A549 (cell line): ENCODE measurements around the gene AP4E1. TPM values are rescaled to one million over a fixed set of nuclear protein-coding genes. Genes with fewer than 3 reads are reported as not detected.

Source experiments
- ATAC-seq, 2 experiments: fragments of 200-7000 bp in 1 of 2; fragments of >200 bp in 1 of 2; cut with Nextera tagmentation in 1 of 2; cut with Tn5 transposase in 1 of 2; 3 replicates each; pipeline versions ENCODE4 v1.8.0 to v1.9.1; 2018 to 2020; ENCODE audit warnings: mild to moderate bottlenecking in 1 of 2, moderate library complexity in 1 of 2
- CTCF ChIA-PET: fragments of 300-600 bp; sonication (Branson Sonifier 250); formaldehyde crosslinking; extraction: SDS; loops from one replicate; lab custom pipeline; 2021; ENCODE audit warnings: antibody characterized with exemption, inconsistent platforms; lab: Yijun Ruan, JAX
- POLR2A ChIA-PET: fragments of 350-600 bp; formaldehyde crosslinking; extraction: SDS; loops from one replicate; lab custom pipeline; 2021; ENCODE audit warnings: antibody characterized with exemption, inconsistent platforms; lab: Yijun Ruan, JAX
- DNase-seq, 2 experiments: peaks; one replicate each; pipeline versions ENCODE4 v3.0.0 to v3.0.0-alpha.2; 2011 to 2016; ENCODE audit warnings: low read depth in 1 of 2, low spot score in 1 of 2
- FAIRE-seq: peaks from 2 replicates; lab custom pipeline; 2011; peaks lifted over from hg19 to GRCh38; lab: Jason Lieb, UNC
- H3K27ac ChIP-seq, 2 experiments: fragments of >200 bp; sonication (Bioruptor Twin); formaldehyde crosslinking; 3 replicates each; pipeline ENCODE4 v1.5.1; 2016 to 2017
- H3K4me1 ChIP-seq: fragments of >200 bp; sonication (Bioruptor Twin); formaldehyde crosslinking; 3 replicates; pipeline ENCODE4 v1.6.1; 2016
- H3K4me2 ChIP-seq: fragments of >200 bp; sonication (Bioruptor Twin); formaldehyde crosslinking; 3 replicates; pipeline ENCODE4 v1.6.1; 2016
- H3K4me3 ChIP-seq: fragments of >200 bp; sonication (Bioruptor Twin); formaldehyde crosslinking; 3 replicates; pipeline ENCODE4 v1.5.1; 2016
- H3K9me3 ChIP-seq: fragments of >200 bp; sonication (Bioruptor Twin); formaldehyde crosslinking; 3 replicates; pipeline ENCODE4 v1.6.1; 2016
- CBX2 ChIP-seq: fragments of 200-600 bp; sonication (generic); IDR thresholded peaks from 2 replicates; pipeline ENCODE4 v1.6.1; 2016; ENCODE audit warnings: low read depth, mild to moderate bottlenecking, borderline replicate concordance
- CEBPB ChIP-seq, 2 experiments: fragments of >200 bp in 1 of 2; sonication (Bioruptor Twin) in 1 of 2; formaldehyde crosslinking in 1 of 2; IDR thresholded peaks; 2 replicates each; pipeline ENCODE4 v1.6.1; 2012 to 2016
- CHD2 ChIP-seq: fragments of 150-350 bp; IDR thresholded peaks from 2 replicates; pipeline ENCODE4 v1.6.1; 2014; ENCODE audit warnings: low read length; ENCODE audit not compliant: partially characterized antibody
- EHF ChIP-seq: fragments of 250-450 bp; sonication (Bioruptor Pico); IDR thresholded peaks from 2 replicates; pipeline ENCODE4 v1.5.0; 2020; ENCODE audit warnings: mild to moderate bottlenecking
- EHMT2 ChIP-seq: fragments of 200-600 bp; sonication (generic); IDR thresholded peaks from 2 replicates; pipeline ENCODE4 v1.6.1; 2016; ENCODE audit warnings: antibody characterized with exemption, low read depth, mild to moderate bottlenecking, moderate library complexity
- EP300 ChIP-seq, 2 experiments: fragments of >200 bp; sonication (Bioruptor Twin); formaldehyde crosslinking; IDR thresholded peaks; 2 replicates in 1 of 2; 3 replicates in 1 of 2; pipeline ENCODE4 v1.6.1; 2016 to 2017
- FOSB ChIP-seq: fragments of 250-450 bp; sonication (Bioruptor Pico); IDR thresholded peaks from 2 replicates; pipeline ENCODE4 v1.5.0; 2020; ENCODE audit warnings: mild to moderate bottlenecking, moderate library complexity
- FOSL2 ChIP-seq, 2 experiments: fragments of 450-650 bp in 1 of 2; fragments of >200 bp in 1 of 2; sonication (Bioruptor Twin) in 1 of 2; formaldehyde crosslinking; IDR thresholded peaks; 2 replicates each; pipeline versions ENCODE4 v1.5.0 to v1.6.1; 2016 to 2020; ENCODE audit warnings: mild to moderate bottlenecking in 1 of 2, moderate library complexity in 1 of 2
- FOXS1 ChIP-seq: fragments of 250-450 bp; sonication (Bioruptor Pico); IDR thresholded peaks from 2 replicates; pipeline ENCODE4 v1.5.0; 2020; ENCODE audit warnings: mild to moderate bottlenecking, moderate library complexity
- HEYL ChIP-seq: fragments of 250-450 bp; sonication (Bioruptor Pico); IDR thresholded peaks from 2 replicates; pipeline ENCODE4 v1.8.0; 2021; ENCODE audit warnings: mild to moderate bottlenecking, moderate library complexity
- HOXA7 ChIP-seq: fragments of 250-450 bp; sonication (Bioruptor Pico); IDR thresholded peaks from 2 replicates; pipeline ENCODE4 v1.5.0; 2020; ENCODE audit warnings: mild to moderate bottlenecking, moderate library complexity
- HOXB5 ChIP-seq: fragments of 250-450 bp; sonication (Bioruptor Pico); IDR thresholded peaks from 2 replicates; pipeline ENCODE4 v1.5.0; 2020; ENCODE audit warnings: mild to moderate bottlenecking, moderate library complexity
- JUNB ChIP-seq: fragments of >200 bp; sonication (Bioruptor Twin); formaldehyde crosslinking; IDR thresholded peaks from 2 replicates; pipeline ENCODE4 v1.6.1; 2016
- KDM5A ChIP-seq: fragments of 200-600 bp; sonication (generic); IDR thresholded peaks from 2 replicates; pipeline ENCODE4 v1.6.1; 2016; ENCODE audit warnings: antibody characterized with exemption, mild to moderate bottlenecking
- MAFK ChIP-seq: fragments of 450-650 bp; IDR thresholded peaks from 2 replicates; pipeline ENCODE4 v1.6.1; 2014; ENCODE audit not compliant: partially characterized antibody
- MAZ ChIP-seq: fragments of 150-350 bp; IDR thresholded peaks from 2 replicates; pipeline ENCODE4 v1.6.1; 2014; ENCODE audit warnings: antibody characterized with exemption, low read depth, low read length, borderline replicate concordance
- MYC ChIP-seq: IDR thresholded peaks from 2 replicates; pipeline ENCODE4 v1.6.1; 2012; ENCODE audit warnings: mild to moderate bottlenecking, inconsistent platforms, low read length, improper control_type of control experiment, borderline replicate concordance
- NPAS2 ChIP-seq: fragments of 250-450 bp; sonication (Bioruptor Pico); IDR thresholded peaks from 2 replicates; pipeline ENCODE4 v1.8.0; 2022; ENCODE audit warnings: mild to moderate bottlenecking, moderate library complexity, borderline replicate concordance
- PHF8 ChIP-seq: fragments of 200-600 bp; sonication (generic); IDR thresholded peaks from 2 replicates; pipeline ENCODE4 v1.6.1; 2016; ENCODE audit warnings: low read depth, mild to moderate bottlenecking, antibody characterized with exemption, moderate library complexity, borderline replicate concordance
- RCOR1 ChIP-seq: fragments of 150-350 bp; IDR thresholded peaks from 2 replicates; pipeline ENCODE4 v1.6.1; 2014; ENCODE audit warnings: antibody characterized with exemption, low read length, low read depth
- SMC3 ChIP-seq: fragments of >200 bp; sonication (Bioruptor Twin); formaldehyde crosslinking; IDR thresholded peaks from 3 replicates; pipeline ENCODE4 v1.6.1; 2018; ENCODE audit warnings: inconsistent platforms
- TFCP2L1 ChIP-seq: fragments of 250-450 bp; sonication (Bioruptor Pico); IDR thresholded peaks from 2 replicates; pipeline ENCODE4 v1.5.0; 2021; ENCODE audit warnings: mild to moderate bottlenecking
- ZC3H11A ChIP-seq: fragments of 450-650 bp; IDR thresholded peaks from 2 replicates; pipeline ENCODE4 v1.6.1; 2014; ENCODE audit warnings: antibody characterized with exemption, mild to moderate bottlenecking
- ZNF302 ChIP-seq: fragments of 250-450 bp; sonication (Bioruptor Pico); IDR thresholded peaks from 2 replicates; pipeline ENCODE4 v1.9.0; 2021; ENCODE audit warnings: inconsistent platforms, mild to moderate bottlenecking, moderate library complexity
- ZSCAN20 ChIP-seq: fragments of 250-450 bp; sonication (Bioruptor Pico); IDR thresholded peaks from 2 replicates; pipeline ENCODE4 v1.8.0; 2022; ENCODE audit warnings: mild to moderate bottlenecking, moderate library complexity
- WGBS: methylation state at CpG from one replicate; pipeline ENCODE4 v1.1.6; 2017; ENCODE audit errors: missing lambda C conversion rate; 5-methylcytosine and 5-hydroxymethylcytosine counted together
- polyA plus RNA-seq, 4 experiments: library from polyadenylated mRNA; depleted of rRNA in 3 of 4; stranded (reverse); fragments of >200 nt; fragmentation: RNase III in 1 of 4; extraction: RNeasy Plus Mini Kit Qiagen cat#74134 plus additional on column Dnase treatment in 1 of 4; gene quantifications; 2 replicates in 3 of 4; 3 replicates in 1 of 4; pipeline ENCODE4 v1.2.3, GENCODE V29; 2011 to 2017
- TF ChIP-seq, protein P1 (sequence below): fragments of >200 bp; sonication (Bioruptor Twin); formaldehyde crosslinking; IDR thresholded peaks from 3 replicates; pipeline ENCODE4 v1.6.1; 2016
- TF ChIP-seq, protein P2 (sequence below): fragments of 450-650 bp; IDR thresholded peaks from 2 replicates; pipeline ENCODE4 v1.6.1; 2014; ENCODE audit warnings: antibody characterized with exemption

Gene AP4E1
- polyA plus RNA-seq, 2 of the 4 experiments (the other 2 are of a cell fraction) = 9.6 TPM

DNA sequence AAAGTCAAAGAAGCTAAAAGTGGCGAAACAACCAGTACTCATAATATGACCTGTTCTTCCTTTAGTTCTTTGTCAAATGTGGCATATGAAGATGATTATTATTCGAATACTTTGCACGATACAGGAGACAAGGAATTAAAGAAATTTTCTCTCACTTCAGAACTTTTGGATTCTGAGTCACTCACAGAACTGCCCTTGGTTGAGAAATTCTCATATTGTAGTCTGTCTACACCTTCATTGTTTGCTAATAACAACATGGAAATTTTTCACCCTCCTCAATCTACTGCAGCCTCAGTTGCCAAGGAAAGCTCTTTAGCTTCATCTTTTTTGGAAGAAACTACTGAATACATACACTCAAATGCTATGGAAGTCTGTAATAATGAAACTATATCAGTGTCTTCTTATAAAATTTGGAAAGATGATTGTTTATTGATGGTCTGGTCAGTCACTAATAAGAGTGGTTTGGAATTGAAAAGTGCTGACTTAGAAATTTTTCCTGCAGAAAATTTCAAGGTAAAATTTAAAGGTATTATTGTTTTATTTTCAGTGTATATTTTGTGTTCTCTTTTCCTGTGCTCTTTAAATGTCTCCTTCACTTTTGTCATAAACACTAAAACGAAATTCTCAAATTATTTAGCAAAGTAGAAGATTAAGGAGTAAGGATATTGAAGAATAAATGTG, 89.0 kb downstream of the AP4E1 start:
- ChIA-PET POLR2A (no interaction called here), CTCF (interaction anchor here (0.6 to 0.9 kb wide), 3 partner anchors 75 to 352 kb away, joined by 3 read pairs; no protein-coding TSS in a partner anchor)
- H3K4me3 ChIP-seq = no peak overlapping the region
- no peak overlapping the region for H3K4me2 ChIP-seq
- no peak for DNase-seq
- WGBS = 79% methylated on average over 4 of the region's 4 CpGs
- peak; percentile 92 for TF ChIP-seq MAFK
- TF ChIP-seq ZC3H11A = no peak
- TF ChIP-seq ZSCAN20 (CRISPR knock-in tag) = no peak
- TF ChIP-seq HOXB5 (CRISPR knock-in tag) = no peak
- H3K9me3 ChIP-seq = no peaks in the 10 kb centered on the region
- H3K27ac ChIP-seq = no peak overlapping the region
- no peak for ATAC-seq
- peak; percentile 61 for FAIRE-seq
- no peaks in the 10 kb centered on the region for H3K4me1 ChIP-seq

DNA sequence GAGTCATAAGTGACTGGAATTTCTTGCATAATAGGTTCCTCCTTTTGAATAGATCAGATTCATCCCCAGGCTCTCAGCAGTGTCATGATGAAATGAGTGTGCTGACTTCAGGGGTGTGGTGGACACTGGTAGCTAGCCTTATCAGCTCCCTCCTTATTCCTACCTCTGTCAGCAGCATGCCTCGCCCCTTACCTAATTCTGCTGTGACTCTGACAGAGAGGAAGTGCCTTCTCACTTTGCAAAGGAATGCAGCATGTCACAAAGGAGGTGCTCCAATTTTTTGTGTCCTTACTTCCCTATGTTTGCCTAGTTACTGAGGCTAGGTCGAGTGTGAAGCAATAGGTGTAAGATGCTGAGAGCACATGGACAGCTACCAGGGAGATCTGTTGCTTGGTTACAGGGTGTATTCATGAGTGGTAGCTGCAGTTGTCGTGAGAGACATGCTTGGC, 95.6 kb downstream of the AP4E1 start:
- 57% methylated on average over 3 of the region's 3 CpGs for WGBS
- peaks cover 10% of the 10 kb centered on the region; the same call in 2 of the 3 replicates for H3K4me1 ChIP-seq
- peak; percentile 84 to 95 for ATAC-seq
- H3K27ac ChIP-seq = no peak overlapping the region
- no peak overlapping the region for H3K4me3 ChIP-seq
- no peak overlapping the region for H3K4me2 ChIP-seq
- FAIRE-seq = no peak
- CTCF ChIA-PET = interaction anchor here (0.8 to 1.4 kb wide), 2 partner anchors 12 to 26 kb away, joined by 3 read pairs; no protein-coding TSS in a partner anchor
- POLR2A ChIA-PET = no interaction called here
- no peaks in the 10 kb centered on the region for H3K9me3 ChIP-seq
- peak in 1 of 2 experiments; percentile 60 for DNase-seq
- peak; percentile 7 to 25; a peak in 1 of 4 replicates for TF ChIP-seq CEBPB (IDR thresholded peaks at IDR 0.05)
- TF ChIP-seq EP300 (IDR thresholded peaks at IDR 0.05) = no peak
- TF ChIP-seq MYC = peak; percentile 49; the same call in 1 of the 2 replicates

DNA sequence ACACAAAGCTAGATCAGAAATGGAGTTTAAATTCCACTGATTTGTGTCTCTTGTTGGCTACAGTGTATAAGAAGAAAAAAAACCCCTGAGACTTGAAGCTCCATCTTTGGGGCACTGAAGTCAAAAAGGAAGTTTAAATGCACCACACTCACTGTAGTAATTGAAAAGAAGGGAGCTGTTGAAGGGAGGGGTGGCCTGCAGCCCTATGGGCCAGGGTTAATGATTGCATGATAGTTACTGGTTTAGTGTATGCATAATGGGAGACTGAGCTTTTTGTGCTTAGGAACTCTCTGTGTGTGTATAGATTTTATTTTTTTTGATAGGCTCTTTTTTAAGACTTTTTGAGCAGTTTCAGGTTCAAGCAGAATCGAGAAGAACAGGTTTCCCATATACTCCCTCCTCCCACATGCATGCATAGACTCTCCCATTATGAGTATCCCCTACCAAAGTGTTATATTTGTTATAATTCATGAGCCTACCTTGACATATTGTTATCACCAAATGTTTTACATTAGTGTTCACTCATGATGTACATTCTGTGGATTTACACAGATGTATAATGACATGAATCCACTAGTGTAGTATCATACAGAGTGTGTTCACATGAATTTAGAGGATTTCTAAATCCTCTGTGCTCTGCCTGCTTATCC, 98.0 kb downstream of the AP4E1 start:
- TF ChIP-seq ZNF302 (CRISPR knock-in tag) = no peak
- TF ChIP-seq EHF (CRISPR knock-in tag) = no peak
- no peak for TF ChIP-seq JUNB
- no peak for TF ChIP-seq HEYL (CRISPR knock-in tag)
- TF ChIP-seq RCOR1 = no peak
- no peak for TF ChIP-seq EHMT2
- no peak for TF ChIP-seq MAZ
- TF ChIP-seq FOSL2 (IDR thresholded peaks at IDR 0.05) = no peak
- no peak for TF ChIP-seq FOSL2 (CRISPR knock-in tag; IDR thresholded peaks at IDR 0.05)
- no peak for TF ChIP-seq KDM5A
- TF ChIP-seq FOSB (CRISPR knock-in tag) = no peak
- FAIRE-seq (no peak), ATAC-seq (no peak), DNase-seq (no peak)
- Histone ChIP-seq H3K27ac (no peak overlapping the region), H3K4me3 (no peak overlapping the region), H3K4me2 (no peak overlapping the region), H3K9me3 (no peaks in the 10 kb centered on the region), H3K4me1 (peaks cover 10% of the 10 kb centered on the region; the same call in 2 of the 3 replicates)
- 64% methylated on average over 1 of the region's 1 CpG for WGBS
- POLR2A ChIA-PET = no interaction called here
- CTCF ChIA-PET = interaction anchor here (1.2 kb wide), 1 partner anchor 11 kb away, joined by 6 read pairs; no protein-coding TSS in a partner anchor

DNA sequence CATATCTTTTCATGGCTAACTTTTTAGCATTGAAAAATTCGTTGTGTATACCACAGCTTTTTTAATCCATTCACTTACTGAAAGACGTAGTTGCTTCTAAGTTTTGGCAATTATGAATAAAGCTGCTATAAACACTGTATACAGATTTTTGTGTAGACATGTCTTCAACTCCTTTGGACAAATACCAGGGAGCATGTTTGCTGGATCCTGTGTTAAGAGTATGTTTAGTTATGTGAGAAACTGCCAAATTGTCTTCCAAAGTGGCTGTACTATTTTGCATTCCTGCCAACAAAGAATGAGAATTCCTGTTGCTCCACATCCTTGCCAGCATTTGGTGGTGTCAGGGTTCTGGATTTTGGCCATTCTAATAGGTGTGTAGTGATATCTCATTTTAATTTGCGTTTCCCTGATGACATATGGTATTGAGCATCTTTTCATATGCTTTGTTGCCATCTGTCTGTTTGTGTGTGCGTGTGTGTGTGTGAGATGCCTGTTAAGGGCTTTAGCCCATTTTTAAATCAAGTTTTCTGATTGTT, 98.7 kb downstream of the AP4E1 start:
- Histone ChIP-seq H3K9me3 (no peaks in the 10 kb centered on the region), H3K27ac (no peak overlapping the region), H3K4me1 (peaks cover 10% of the 10 kb centered on the region; the same call in 2 of the 3 replicates), H3K4me3 (no peak overlapping the region), H3K4me2 (no peak overlapping the region)
- CTCF ChIA-PET = no interaction called here
- WGBS = 76% methylated on average over 4 of the region's 4 CpGs
- POLR2A ChIA-PET = no interaction called here
- TF ChIP-seq JUNB (no peak), CBX2 (no peak), HOXA7 (CRISPR knock-in tag) (no peak), PHF8 (no peak), FOXS1 (CRISPR knock-in tag) (no peak), MAZ (no peak), ZSCAN20 (CRISPR knock-in tag) (no peak), CHD2 (no peak), TFCP2L1 (CRISPR knock-in tag) (no peak), SMC3 (no peak), RCOR1 (no peak), MAFK (no peak), ZNF302 (CRISPR knock-in tag) (no peak), NPAS2 (CRISPR knock-in tag) (no peak), FOSB (CRISPR knock-in tag) (no peak)
- TF ChIP-seq, protein P1, sequence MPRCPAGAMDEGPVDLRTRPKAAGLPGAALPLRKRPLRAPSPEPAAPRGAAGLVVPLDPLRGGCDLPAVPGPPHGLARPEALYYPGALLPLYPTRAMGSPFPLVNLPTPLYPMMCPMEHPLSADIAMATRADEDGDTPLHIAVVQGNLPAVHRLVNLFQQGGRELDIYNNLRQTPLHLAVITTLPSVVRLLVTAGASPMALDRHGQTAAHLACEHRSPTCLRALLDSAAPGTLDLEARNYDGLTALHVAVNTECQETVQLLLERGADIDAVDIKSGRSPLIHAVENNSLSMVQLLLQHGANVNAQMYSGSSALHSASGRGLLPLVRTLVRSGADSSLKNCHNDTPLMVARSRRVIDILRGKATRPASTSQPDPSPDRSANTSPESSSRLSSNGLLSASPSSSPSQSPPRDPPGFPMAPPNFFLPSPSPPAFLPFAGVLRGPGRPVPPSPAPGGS = no peak
- TF ChIP-seq, protein P2, sequence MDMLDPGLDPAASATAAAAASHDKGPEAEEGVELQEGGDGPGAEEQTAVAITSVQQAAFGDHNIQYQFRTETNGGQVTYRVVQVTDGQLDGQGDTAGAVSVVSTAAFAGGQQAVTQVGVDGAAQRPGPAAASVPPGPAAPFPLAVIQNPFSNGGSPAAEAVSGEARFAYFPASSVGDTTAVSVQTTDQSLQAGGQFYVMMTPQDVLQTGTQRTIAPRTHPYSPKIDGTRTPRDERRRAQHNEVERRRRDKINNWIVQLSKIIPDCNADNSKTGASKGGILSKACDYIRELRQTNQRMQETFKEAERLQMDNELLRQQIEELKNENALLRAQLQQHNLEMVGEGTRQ = no peak
- DNase-seq (no peak), FAIRE-seq (no peak), ATAC-seq (no peak)
